SK-N-SH treated with all-trans-retinoic acid at 6 μM for 48 hours (cell line): ENCODE data around the gene ASB2.

Experiments used
- ATAC-seq: fragments of 200-7000 bp; cut with Tn5 transposase; 3 replicates; pipeline ENCODE4 v1.9.1; 2020; ENCODE audit warnings: mild to moderate bottlenecking, moderate library complexity
- ARNTL ChIP-seq: fragments of 450-650 bp; formaldehyde crosslinking; IDR thresholded peaks from 2 replicates; pipeline ENCODE4 v1.5.0; 2020; ENCODE audit warnings: low read depth, mild to moderate bottlenecking, moderate library complexity, borderline replicate concordance
- BACH2 ChIP-seq: fragments of 250-450 bp; sonication (Bioruptor Pico); IDR thresholded peaks from 2 replicates; pipeline ENCODE4 v1.9.0; 2021; ENCODE audit warnings: mild to moderate bottlenecking, borderline replicate concordance
- CSDC2 ChIP-seq: fragments of 250-450 bp; sonication (Bioruptor Pico); IDR thresholded peaks from 2 replicates; pipeline ENCODE4 v1.5.0; 2020; ENCODE audit warnings: mild to moderate bottlenecking, moderate library complexity
- CSRNP3 ChIP-seq: fragments of 250-450 bp; sonication (Bioruptor Pico); IDR thresholded peaks from 2 replicates; pipeline ENCODE4 v1.5.1; 2021; ENCODE audit warnings: mild to moderate bottlenecking, moderate library complexity
- ESRRG ChIP-seq: fragments of 250-450 bp; sonication (Bioruptor Pico); IDR thresholded peaks from 2 replicates; pipeline ENCODE4 v1.6.1; 2021; ENCODE audit warnings: mild to moderate bottlenecking
- GLIS3 ChIP-seq: fragments of 250-450 bp; sonication (Bioruptor Pico); IDR thresholded peaks from 2 replicates; pipeline ENCODE4 v1.5.0; 2020; ENCODE audit warnings: mild to moderate bottlenecking, moderate library complexity
- ISL1 ChIP-seq: fragments of 250-450 bp; sonication (Bioruptor Pico); IDR thresholded peaks from 2 replicates; pipeline ENCODE4 v2.1.2; 2022; ENCODE audit warnings: mild to moderate bottlenecking, moderate library complexity
- OSR1 ChIP-seq: fragments of 250-450 bp; sonication (Bioruptor Pico); IDR thresholded peaks from 2 replicates; pipeline ENCODE4 v1.8.0; 2022; ENCODE audit warnings: moderate library complexity, mild to moderate bottlenecking, inconsistent platforms
- PATZ1 ChIP-seq: fragments of 250-450 bp; sonication (Bioruptor Pico); IDR thresholded peaks from 2 replicates; pipeline ENCODE4 v1.8.0; 2020; ENCODE audit warnings: mild to moderate bottlenecking, moderate library complexity, borderline replicate concordance
- POU6F1 ChIP-seq: fragments of 250-450 bp; sonication (Bioruptor Pico); IDR thresholded peaks from 2 replicates; pipeline ENCODE4 v1.8.0; 2021; ENCODE audit warnings: low read depth, mild to moderate bottlenecking, moderate library complexity, borderline replicate concordance
- PPARA ChIP-seq: fragments of 250-450 bp; sonication (Bioruptor Pico); IDR thresholded peaks from 2 replicates; pipeline ENCODE4 v1.5.0; 2020; ENCODE audit warnings: mild to moderate bottlenecking, borderline replicate concordance
- RARB ChIP-seq: fragments of 250-450 bp; sonication (Bioruptor Pico); IDR thresholded peaks from 2 replicates; pipeline ENCODE4 v1.8.0; 2021; ENCODE audit warnings: mild to moderate bottlenecking, moderate library complexity
- SNAI2 ChIP-seq: fragments of 250-450 bp; sonication (Bioruptor Pico); IDR thresholded peaks from 2 replicates; pipeline ENCODE4 v1.5.0; 2020; ENCODE audit warnings: mild to moderate bottlenecking, moderate library complexity
- TCF4 ChIP-seq: fragments of 250-450 bp; sonication (Bioruptor Pico); IDR thresholded peaks from 2 replicates; pipeline ENCODE4 v1.8.0; 2021; ENCODE audit warnings: mild to moderate bottlenecking, moderate library complexity, borderline replicate concordance
- TOX ChIP-seq: fragments of 250-450 bp; sonication (Bioruptor Pico); IDR thresholded peaks from 2 replicates; pipeline ENCODE4 v1.8.0; 2021; ENCODE audit warnings: mild to moderate bottlenecking, moderate library complexity, borderline replicate concordance
- ZC3H10 ChIP-seq: fragments of 250-450 bp; sonication (Bioruptor Pico); IDR thresholded peaks from 2 replicates; pipeline ENCODE4 v1.5.1; 2021; ENCODE audit warnings: mild to moderate bottlenecking, moderate library complexity
- ZFP3 ChIP-seq: fragments of 250-450 bp; sonication (Bioruptor Pico); IDR thresholded peaks from 2 replicates; pipeline ENCODE4 v1.5.0; 2020; ENCODE audit warnings: mild to moderate bottlenecking, moderate library complexity
- ZFP30 ChIP-seq: fragments of 450-650 bp; formaldehyde crosslinking; IDR thresholded peaks from 2 replicates; pipeline ENCODE4 v1.5.0; 2022; ENCODE audit warnings: mild to moderate bottlenecking, moderate library complexity
- ZNF565 ChIP-seq: fragments of 450-650 bp; formaldehyde crosslinking; conservative IDR thresholded peaks from 2 replicates; pipeline ENCODE4 v1.5.0; 2020; ENCODE audit warnings: low read depth, mild to moderate bottlenecking, moderate library complexity
- ZNF70 ChIP-seq: fragments of 450-650 bp; formaldehyde crosslinking; IDR thresholded peaks from 2 replicates; pipeline ENCODE4 v1.5.0; 2020; ENCODE audit warnings: mild to moderate bottlenecking, moderate library complexity

The ASB2 gene

GRCh38 chr14:93924592-93925355 lies 51.6 kb downstream of the ASB2 start (continued):
- TF ChIP-seq CSRNP3 (CRISPR knock-in tag) = no peak

- ATAC-seq = no peak
Measured at GRCh38 chr14:93923626-93924025, 52.7 kb downstream of the ASB2 start.

GRCh38 chr14:93921001-93921806 lies 55.2 kb downstream of the ASB2 start:
- TF ChIP-seq ZNF70 (CRISPR knock-in tag) = no peak
- no peak for TF ChIP-seq GLIS3 (CRISPR knock-in tag)
- no peak for TF ChIP-seq ARNTL (CRISPR knock-in tag)
- no peak for TF ChIP-seq ESRRG (CRISPR knock-in tag)
- TF ChIP-seq CSDC2 (CRISPR knock-in tag) = no peak
- no peak for TF ChIP-seq ZNF565 (CRISPR knock-in tag)
- no peak for ATAC-seq

More at GRCh38 chr14:93923626-93924025, 52.7 kb downstream of the ASB2 start:
- TF ChIP-seq BACH2 (CRISPR knock-in tag) (no peak), TOX (CRISPR knock-in tag) (no peak), ZFP3 (CRISPR knock-in tag) (no peak), ZNF565 (CRISPR knock-in tag) (no peak), GLIS3 (CRISPR knock-in tag) (no peak)

- TF ChIP-seq ZFP3 (CRISPR knock-in tag) (no peak), CSDC2 (CRISPR knock-in tag) (no peak), TCF4 (CRISPR knock-in tag) (no peak), RARB (CRISPR knock-in tag) (no peak), GLIS3 (CRISPR knock-in tag) (no peak), ZC3H10 (CRISPR knock-in tag) (no peak), ZFP30 (CRISPR knock-in tag) (no peak), ARNTL (CRISPR knock-in tag) (no peak), BACH2 (CRISPR knock-in tag) (no peak), PPARA (CRISPR knock-in tag) (no peak), TOX (CRISPR knock-in tag) (no peak), OSR1 (CRISPR knock-in tag) (no peak), SNAI2 (CRISPR knock-in tag) (no peak), ESRRG (CRISPR knock-in tag) (no peak), PATZ1 (CRISPR knock-in tag) (no peak)
- no peak for ATAC-seq
Measured at GRCh38 chr14:93917141-93917540, 59.2 kb downstream of the ASB2 start.

- TF ChIP-seq ZNF565 (CRISPR knock-in tag) (no peak), ARNTL (CRISPR knock-in tag) (no peak), POU6F1 (no peak), ZNF70 (CRISPR knock-in tag) (no peak), PATZ1 (CRISPR knock-in tag) (no peak), CSDC2 (CRISPR knock-in tag) (no peak), PPARA (CRISPR knock-in tag) (no peak), GLIS3 (CRISPR knock-in tag) (no peak), ISL1 (CRISPR knock-in tag) (no peak), ZFP30 (CRISPR knock-in tag) (no peak), RARB (CRISPR knock-in tag) (no peak), TCF4 (CRISPR knock-in tag) (no peak)
Measured at GRCh38 chr14:93916498-93916897, 59.9 kb downstream of the ASB2 start.

More at GRCh38 chr14:93916498-93916897, 59.9 kb downstream of the ASB2 start:
- ATAC-seq = no peak
